ENCODE results near the gene FIGNL2. TPM values are rescaled to one million over a fixed set of nuclear protein-coding genes. Genes with fewer than 3 reads are reported as not detected.
A peak's percentile ranks its signal among the peaks of the same experiment; 100 is the strongest.

The FIGNL2 gene
- total RNA-seq, 2 experiments from 2014 or later = 0.17 to 0.19 TPM

DNA sequence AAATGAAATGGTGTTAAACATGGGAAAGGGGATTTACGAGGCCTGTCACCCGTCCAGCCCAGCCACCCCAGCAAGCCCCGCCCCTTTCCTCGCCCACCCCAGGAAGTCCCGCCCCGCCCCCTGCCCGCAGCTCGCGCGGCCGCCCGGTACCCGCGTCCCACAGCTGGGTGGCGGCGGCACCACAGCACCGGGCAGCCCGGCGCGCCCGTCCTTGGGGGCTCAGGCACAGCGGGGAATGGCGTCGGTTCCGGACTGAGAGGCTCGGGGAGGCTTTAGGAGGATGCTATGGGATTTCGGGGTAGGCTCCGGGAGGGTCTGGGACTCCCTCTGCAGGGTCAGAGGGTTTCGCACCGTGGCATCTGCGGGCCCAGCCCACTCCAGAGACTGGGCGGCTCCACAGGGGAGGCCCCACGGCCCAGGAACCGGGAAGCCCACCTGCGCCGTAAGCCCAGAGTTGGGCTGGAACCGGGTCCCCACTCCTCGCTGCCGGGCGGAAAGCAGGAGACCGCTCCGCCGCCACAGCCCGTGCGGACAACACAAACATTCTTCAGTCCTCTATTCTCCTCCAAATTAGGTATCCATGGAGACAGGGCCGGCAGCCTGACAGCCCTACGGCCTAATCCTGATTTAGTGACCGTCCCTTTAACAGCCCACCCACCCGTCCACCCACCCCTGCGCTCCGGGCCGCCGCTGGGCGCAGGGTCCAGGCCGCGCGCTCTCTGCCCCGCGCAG lies 1.4 kb downstream of the FIGNL2 start:
- DNase-seq = peak; percentile 24
- peak overlapping the region; percentile 31 for H3K4me3 Mint-ChIP-seq
- no peaks in the 10 kb centered on the region for H3K9me3 Mint-ChIP-seq
- peaks cover 57% of the 10 kb centered on the region for H3K27me3 Mint-ChIP-seq
- H3K4me1 Mint-ChIP-seq = peaks cover 14% of the 10 kb centered on the region
- POLR2A ChIA-PET = no interaction called here
- CTCF ChIA-PET = interaction anchor here (1.2 to 1.4 kb wide), 2 partner anchors 23 to 34 kb away, joined by 3 read pairs; no protein-coding TSS in a partner anchor
- no peak overlapping the region for H3K27ac Mint-ChIP-seq
- no peaks in the 10 kb centered on the region for H3K36me3 Mint-ChIP-seq (ENCODE audit: low read depth)

DNA sequence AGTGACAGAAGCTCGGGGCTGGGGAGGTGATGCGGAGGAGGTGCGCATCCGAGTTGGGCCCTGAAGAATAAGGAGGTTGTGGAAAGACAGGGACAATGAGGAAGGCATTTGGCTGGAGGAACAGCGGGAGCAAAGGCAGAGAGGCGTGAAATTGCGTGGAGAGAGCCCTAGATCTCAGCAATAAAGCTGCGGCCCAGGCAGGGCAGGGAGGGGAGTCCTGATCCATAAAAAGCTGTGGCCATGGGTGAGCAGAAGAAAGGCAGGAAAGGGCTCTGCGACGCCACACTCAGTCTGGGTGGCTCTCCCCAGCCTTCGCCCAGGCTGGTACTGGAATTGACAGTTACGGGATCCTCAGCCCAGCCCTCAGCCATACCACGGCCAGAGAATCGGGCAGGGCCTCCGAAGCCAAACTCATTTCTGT lies 2.2 kb downstream of the FIGNL2 start:
- Mint-ChIP-seq H3K4me3 (no peak overlapping the region), H3K27ac (no peak overlapping the region), H3K4me1 (peaks cover 7% of the 10 kb centered on the region), H3K27me3 (peaks cover 55% of the 10 kb centered on the region), H3K36me3 (ENCODE audit: low read depth) (no peaks in the 10 kb centered on the region), H3K9me3 (no peaks in the 10 kb centered on the region)
- ChIA-PET CTCF (interaction anchor here (1.2 to 1.5 kb wide), 3 partner anchors 17 to 33 kb away, joined by 3 to 5 read pairs (median 3); no protein-coding TSS in a partner anchor), POLR2A (no interaction called here)
- no peak for DNase-seq

DNA sequence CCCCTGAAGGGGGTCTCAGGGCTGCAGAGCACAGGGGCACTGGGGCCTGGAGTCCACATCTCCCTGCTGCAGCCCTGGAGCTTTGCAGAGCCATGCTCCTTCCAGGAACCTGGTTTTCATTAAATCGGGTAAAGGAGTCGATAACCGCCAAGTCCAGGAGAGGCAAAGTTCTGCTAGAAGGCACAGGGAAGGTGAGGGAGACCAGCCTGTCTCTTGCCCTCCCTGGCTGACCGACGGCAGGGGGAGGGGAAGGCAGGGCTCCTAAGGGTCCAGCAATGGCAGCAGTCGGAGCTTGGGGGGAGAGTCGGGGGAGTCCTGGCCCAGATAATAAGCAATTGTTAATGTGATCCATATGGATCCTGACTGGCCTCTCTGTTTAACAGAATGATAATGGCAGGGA lies 3.0 kb downstream of the FIGNL2 start:
- POLR2A ChIA-PET = no interaction called here
- Mint-ChIP-seq H3K4me1 (peaks cover 5% of the 10 kb centered on the region), H3K27ac (no peak overlapping the region), H3K27me3 (peaks cover 50% of the 10 kb centered on the region), H3K9me3 (no peaks in the 10 kb centered on the region), H3K4me3 (no peak overlapping the region), H3K36me3 (ENCODE audit: low read depth) (no peaks in the 10 kb centered on the region)
- CTCF ChIA-PET = interaction anchor here (1.2 to 1.5 kb wide), 4 partner anchors 16 to 32 kb away, joined by 3 to 5 read pairs (median 4); no protein-coding TSS in a partner anchor
- no peak for DNase-seq

- no peak overlapping the region for H3K4me3 Mint-ChIP-seq
- H3K9me3 Mint-ChIP-seq = no peaks in the 10 kb centered on the region
- CTCF ChIA-PET = interaction anchor here (1.2 to 1.5 kb wide), 2 partner anchors 15 to 19 kb away, joined by 4 to 5 read pairs; no protein-coding TSS in a partner anchor
- no peak overlapping the region for H3K27ac Mint-ChIP-seq
- no peak for DNase-seq
- peaks cover 5% of the 10 kb centered on the region for H3K4me1 Mint-ChIP-seq
- POLR2A ChIA-PET = no interaction called here
- H3K36me3 Mint-ChIP-seq (ENCODE audit: low read depth) = no peaks in the 10 kb centered on the region
- H3K27me3 Mint-ChIP-seq = peaks cover 48% of the 10 kb centered on the region
Observed at GRCh38 chr12:51844854-51845253, 3.7 kb downstream of the FIGNL2 start.

DNA sequence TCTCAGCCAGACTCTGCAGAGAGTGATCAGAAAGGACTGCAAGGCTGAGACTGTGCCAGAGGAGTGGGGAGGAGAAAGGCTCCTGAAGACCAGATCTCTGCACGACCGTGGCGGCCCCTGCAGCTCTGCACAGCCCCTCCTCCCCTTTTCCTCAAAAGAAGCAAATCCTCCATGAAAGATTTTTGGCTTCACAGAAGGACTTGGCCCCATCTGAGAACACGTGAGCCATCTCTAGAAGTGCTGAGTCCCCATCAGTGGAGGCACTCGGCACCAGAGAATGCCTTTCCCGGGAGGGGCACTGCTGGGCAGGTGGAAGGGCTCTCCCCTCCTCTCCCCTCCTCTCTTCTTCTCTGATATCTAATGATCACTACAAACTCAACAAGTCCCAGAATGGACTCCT lies 6.8 kb downstream of the FIGNL2 start:
- H3K27me3 Mint-ChIP-seq = peaks cover 48% of the 10 kb centered on the region
- DNase-seq = no peak
- H3K4me1 Mint-ChIP-seq = peaks cover 4% of the 10 kb centered on the region
- no peaks in the 10 kb centered on the region for H3K36me3 Mint-ChIP-seq (ENCODE audit: low read depth)
- H3K9me3 Mint-ChIP-seq = no peaks in the 10 kb centered on the region
- H3K27ac Mint-ChIP-seq = no peak overlapping the region
- POLR2A ChIA-PET = no interaction called here
- no peak overlapping the region for H3K4me3 Mint-ChIP-seq
- CTCF ChIA-PET = interaction anchor here (0.8 kb wide), 1 partner anchor 10 kb away, joined by 3 read pairs; no protein-coding TSS in a partner anchor

GRCh38 chr12:51840966-51841365 lies 7.6 kb downstream of the FIGNL2 start:
- Mint-ChIP-seq H3K36me3 (ENCODE audit: low read depth) (no peaks in the 10 kb centered on the region), H3K4me1 (peaks cover under 1% of the 10 kb centered on the region), H3K9me3 (no peaks in the 10 kb centered on the region), H3K27me3 (peaks cover 40% of the 10 kb centered on the region), H3K27ac (no peak overlapping the region), H3K4me3 (no peak overlapping the region)
- ChIA-PET POLR2A (no interaction called here), CTCF (interaction anchor here (0.8 to 1.1 kb wide), 2 partner anchors 11 to 34 kb away, joined by 3 read pairs; no protein-coding TSS in a partner anchor)
- DNase-seq = no peak

GRCh38 chr12:51839310-51839947 lies 9.1 kb downstream of the FIGNL2 start:
- Mint-ChIP-seq H3K4me1 (no peaks in the 10 kb centered on the region), H3K27me3 (peaks cover 34% of the 10 kb centered on the region), H3K27ac (peak overlapping the region; percentile 59), H3K36me3 (ENCODE audit: low read depth) (no peaks in the 10 kb centered on the region), H3K4me3 (no peak overlapping the region), H3K9me3 (no peaks in the 10 kb centered on the region)
- DNase-seq = no peak
- POLR2A ChIA-PET = no interaction called here
- CTCF ChIA-PET = interaction anchor here (1.0 to 1.5 kb wide), 2 partner anchors 12 to 18 kb away, joined by 3 to 4 read pairs; no protein-coding TSS in a partner anchor

- POLR2A ChIA-PET = no interaction called here
Observed at GRCh38 chr12:51838762-51839161, 9.8 kb downstream of the FIGNL2 start.

DNA sequence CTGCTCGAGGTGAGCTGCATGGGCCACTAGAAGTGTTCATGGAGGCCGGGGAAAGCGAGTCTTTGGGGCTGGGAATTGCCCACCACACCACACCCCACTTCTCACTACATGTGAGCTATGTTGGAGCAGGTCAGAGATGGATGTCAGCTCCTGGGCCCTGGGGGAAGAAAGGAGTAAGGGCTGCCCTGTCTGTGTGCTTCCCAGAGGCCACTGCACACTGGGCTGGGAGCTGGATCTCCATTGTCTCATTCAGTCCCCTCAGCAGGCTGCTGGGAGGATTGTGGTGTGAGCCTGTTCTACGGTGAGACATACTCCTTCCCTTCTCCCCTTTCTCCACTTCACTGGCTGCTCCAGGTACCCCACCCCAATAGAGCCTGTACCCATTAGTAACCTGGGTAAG lies 10.5 kb downstream of the FIGNL2 start:
- ChIA-PET POLR2A (interaction anchor here (0.7 kb wide), 1 partner anchor 45 kb away, joined by 5 read pairs; no protein-coding TSS in a partner anchor), CTCF (interaction anchor here (1.2 kb wide), 1 partner anchor 14 kb away, joined by 3 read pairs; no protein-coding TSS in a partner anchor)
- peaks cover 32% of the 10 kb centered on the region for H3K27me3 Mint-ChIP-seq
- H3K27ac Mint-ChIP-seq = no peak overlapping the region
- H3K9me3 Mint-ChIP-seq = no peaks in the 10 kb centered on the region
- no peak for DNase-seq
- no peaks in the 10 kb centered on the region for H3K36me3 Mint-ChIP-seq (ENCODE audit: low read depth)
- peaks cover 8% of the 10 kb centered on the region for H3K4me1 Mint-ChIP-seq
- no peak overlapping the region for H3K4me3 Mint-ChIP-seq

More at GRCh38 chr12:51838762-51839161, 9.8 kb downstream of the FIGNL2 start:
- Mint-ChIP-seq H3K36me3 (ENCODE audit: low read depth) (no peaks in the 10 kb centered on the region), H3K9me3 (no peaks in the 10 kb centered on the region), H3K27ac (no peak overlapping the region), H3K27me3 (peaks cover 30% of the 10 kb centered on the region), H3K4me3 (no peak overlapping the region), H3K4me1 (peaks cover 3% of the 10 kb centered on the region)
- DNase-seq = no peak
- CTCF ChIA-PET = interaction anchor here (1.0 to 1.5 kb wide), 2 partner anchors 11 to 18 kb away, joined by 3 to 4 read pairs; no protein-coding TSS in a partner anchor

GRCh38 chr12:51837286-51837685 lies 11.2 kb downstream of the FIGNL2 start:
- H3K27ac Mint-ChIP-seq = no peak overlapping the region
- POLR2A ChIA-PET = interaction anchor here (0.7 kb wide), 1 partner anchor 46 kb away, joined by 5 read pairs; no protein-coding TSS in a partner anchor
- no peaks in the 10 kb centered on the region for H3K9me3 Mint-ChIP-seq
- H3K4me1 Mint-ChIP-seq = peaks cover 15% of the 10 kb centered on the region
- peaks cover 39% of the 10 kb centered on the region for H3K27me3 Mint-ChIP-seq
- H3K36me3 Mint-ChIP-seq (ENCODE audit: low read depth) = no peaks in the 10 kb centered on the region
- no peak overlapping the region for H3K4me3 Mint-ChIP-seq
- CTCF ChIA-PET = interaction anchor here (1.2 kb wide), 1 partner anchor 13 kb away, joined by 3 read pairs; no protein-coding TSS in a partner anchor
- DNase-seq = no peak

GRCh38 chr12:51836827-51837173 lies 11.7 kb downstream of the FIGNL2 start:
- no peak overlapping the region for H3K27ac Mint-ChIP-seq
- DNase-seq = no peak
- no peaks in the 10 kb centered on the region for H3K36me3 Mint-ChIP-seq (ENCODE audit: low read depth)
- ChIA-PET CTCF (no interaction called here), POLR2A (no interaction called here)
- no peaks in the 10 kb centered on the region for H3K9me3 Mint-ChIP-seq
- H3K4me3 Mint-ChIP-seq = no peak overlapping the region
- H3K27me3 Mint-ChIP-seq = peaks cover 42% of the 10 kb centered on the region
- peaks cover 16% of the 10 kb centered on the region for H3K4me1 Mint-ChIP-seq

GRCh38 chr12:51836041-51836826 lies 12.3 kb downstream of the FIGNL2 start:
- no peaks in the 10 kb centered on the region for H3K9me3 Mint-ChIP-seq
- CTCF ChIA-PET = no interaction called here
- POLR2A ChIA-PET = no interaction called here
- no peak overlapping the region for H3K27ac Mint-ChIP-seq
- H3K27me3 Mint-ChIP-seq = peaks cover 42% of the 10 kb centered on the region
- DNase-seq = no peak
- H3K36me3 Mint-ChIP-seq (ENCODE audit: low read depth) = no peaks in the 10 kb centered on the region
- no peak overlapping the region for H3K4me3 Mint-ChIP-seq
- peaks cover 16% of the 10 kb centered on the region for H3K4me1 Mint-ChIP-seq
